HepG2 (cell line): ENCODE measurements around the gene SNAP25. TPM values are rescaled to one million over a fixed set of nuclear protein-coding genes. Genes with fewer than 3 reads are reported as not detected.
A peak's percentile ranks its signal among the peaks of the same experiment; 100 is the strongest.

Experiments used
- CAMTA2 ChIP-seq: sonication (generic); formaldehyde crosslinking; IDR thresholded peaks from 2 replicates; pipeline ENCODE4 v1.4.0; 2020; ENCODE audit warnings: mild to moderate bottlenecking, missing genetic modification reagents, borderline replicate concordance
- CHD2 ChIP-seq: IDR thresholded peaks from 2 replicates; pipeline ENCODE4 v1.6.1; 2011; ENCODE audit warnings: low read depth, low read length, improper control_type of control experiment
- FOXJ3 ChIP-seq: sonication (generic); formaldehyde crosslinking; IDR thresholded peaks from 2 replicates; pipeline ENCODE4 v1.4.0; 2020; ENCODE audit warnings: missing genetic modification reagents, mild to moderate bottlenecking, borderline replicate concordance
- HNF4A ChIP-seq: sonication (generic); formaldehyde crosslinking; IDR thresholded peaks from 2 replicates; pipeline ENCODE4 v1.4.0; 2020; ENCODE audit warnings: missing genetic modification reagents
- IRF2 ChIP-seq: IDR thresholded peaks from 2 replicates; pipeline ENCODE4 v1.6.1; 2018; ENCODE audit warnings: missing genetic modification reagents, missing compliant biosample characterization
- MYC ChIP-seq: sonication (generic); formaldehyde crosslinking; IDR thresholded peaks from 2 replicates; pipeline ENCODE4 v1.9.0; 2021; ENCODE audit warnings: missing genetic modification reagents, borderline replicate concordance
- NFE2 ChIP-seq: sonication (generic); formaldehyde crosslinking; IDR thresholded peaks from 2 replicates; pipeline ENCODE4 v1.4.0; 2020; ENCODE audit warnings: missing genetic modification reagents
- NFRKB ChIP-seq: fragments of 450-650 bp; IDR thresholded peaks from 2 replicates; pipeline ENCODE4 v1.6.1; 2017
- NKX3-1 ChIP-seq: sonication (generic); formaldehyde crosslinking; IDR thresholded peaks from 2 replicates; pipeline ENCODE4 v1.5.0; 2020; ENCODE audit warnings: missing genetic modification reagents
- PTBP1 ChIP-seq: fragments of 200-400 bp; formaldehyde crosslinking; IDR thresholded peaks from 2 replicates; pipeline ENCODE4 v1.6.1; 2018; ENCODE audit warnings: low read length, low read depth; ENCODE audit not compliant: poor library complexity, severe bottlenecking
- SIX1 ChIP-seq: sonication (generic); formaldehyde crosslinking; IDR thresholded peaks from 2 replicates; pipeline ENCODE4 v1.4.0; 2020; ENCODE audit warnings: missing genetic modification reagents, borderline replicate concordance
- TP53 ChIP-seq: sonication (generic); formaldehyde crosslinking; conservative IDR thresholded peaks from 2 replicates; pipeline ENCODE4 v1.4.0; 2020; ENCODE audit warnings: missing genetic modification reagents
- ZNF552 ChIP-seq: sonication (generic); formaldehyde crosslinking; IDR thresholded peaks from 2 replicates; pipeline ENCODE4 v1.9.0; 2022; ENCODE audit warnings: missing genetic modification reagents, mild to moderate bottlenecking, borderline replicate concordance
- polyA plus RNA-seq, 8 experiments: library from polyadenylated mRNA; depleted of rRNA in 3 of 8; stranded (reverse) in 7 of 8; unstranded in 1 of 8; fragments of >200 nt; fragmentation: Illumina TruSeq in 4 of 8; extraction: Trizol in 4 of 8; gene quantifications; 2 replicates each; pipeline versions ENCODE4 v1.2.1 to v1.2.3, GENCODE V29; 2011 to 2016; ENCODE audit warnings: low read depth in 4 of 8, missing spikeins in 1 of 8, mixed read lengths in 1 of 8; ENCODE audit not compliant: insufficient read depth in 1 of 8
- total RNA-seq, 5 experiments: library from RNA; depleted of rRNA; stranded (reverse); fragments of >200 nt; fragmentation: Illumina TruSeq; extraction: Trizol; gene quantifications; 2 replicates each; pipeline ENCODE4 v1.2.3, GENCODE V29; 2016; ENCODE audit warnings: low read depth in 1 of 5
- TF ChIP-seq, protein P1 (sequence below): sonication (generic); formaldehyde crosslinking; IDR thresholded peaks from 2 replicates; pipeline ENCODE4 v1.4.0; 2020; ENCODE audit warnings: missing genetic modification reagents, borderline replicate concordance
- TF ChIP-seq, protein P2 (sequence below): sonication (generic); formaldehyde crosslinking; IDR thresholded peaks from 2 replicates; pipeline ENCODE4 v1.4.0; 2020; ENCODE audit warnings: missing genetic modification reagents
- TF ChIP-seq, protein P3 (sequence below): sonication (generic); formaldehyde crosslinking; IDR thresholded peaks from 2 replicates; pipeline ENCODE4 v1.9.0; 2021; ENCODE audit warnings: mild to moderate bottlenecking, missing genetic modification reagents

The SNAP25 gene
- total and polyA plus RNA-seq, 2 of the 13 experiments (the other 11 are each of a cell fraction or from before 2014, with no cell fraction given): not detected

DNA sequence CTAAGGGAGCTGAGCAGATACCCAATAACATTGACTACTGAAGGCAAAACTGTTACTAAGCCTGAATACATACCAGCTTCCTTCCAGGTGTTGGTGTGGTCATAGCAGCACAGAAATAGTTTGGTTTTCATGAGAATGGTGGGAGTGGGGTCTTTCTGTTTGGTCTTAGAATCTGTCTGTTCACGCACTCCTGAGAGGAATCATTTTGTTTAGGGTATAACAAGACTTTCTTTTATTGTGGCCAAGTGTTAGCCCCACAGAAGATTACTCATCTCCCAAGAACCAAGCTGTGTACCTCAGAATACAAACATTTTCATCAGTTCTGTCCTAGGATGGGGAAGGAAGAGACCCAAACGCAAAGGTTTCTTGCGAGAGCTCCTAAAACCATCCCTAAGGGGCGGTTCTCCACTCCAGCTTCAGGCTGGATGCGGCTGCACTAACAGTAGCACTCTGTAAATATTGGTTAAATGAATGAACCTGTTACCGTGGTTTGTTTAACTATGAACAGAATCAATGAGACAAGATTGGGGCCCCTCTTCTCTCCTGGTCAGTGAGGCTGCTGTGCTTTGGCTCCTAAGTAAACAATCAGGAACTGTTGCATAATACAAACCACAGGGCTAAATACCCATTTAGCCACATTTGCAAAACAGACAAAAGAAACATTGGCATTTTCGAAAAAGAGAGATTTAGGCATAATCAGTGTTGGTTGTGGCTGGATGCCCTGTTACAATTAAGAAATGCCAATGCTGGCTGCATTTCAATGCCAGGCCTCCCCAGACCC, 44.9 kb downstream of the SNAP25 start (continued):
- TF ChIP-seq CHD2 (no peak), HNF4A (CRISPR knock-in tag) (peak; percentile 76), NFRKB (no peak), TP53 (CRISPR knock-in tag) (peak; percentile 86; the same call in 1 of the 2 replicates), NFE2 (CRISPR knock-in tag) (no peak), CAMTA2 (CRISPR knock-in tag) (no peak), SIX1 (CRISPR knock-in tag) (peak; percentile 88), ZNF552 (0 out of 2 replicates have a peak, but pooled peaks have one; percentile 24), PTBP1 (no peak), NKX3-1 (CRISPR knock-in tag) (peak; percentile 98), MYC (CRISPR knock-in tag) (no peak), IRF2 (peak; percentile 85), FOXJ3 (peak; percentile 99)
- TF ChIP-seq, protein P1, sequence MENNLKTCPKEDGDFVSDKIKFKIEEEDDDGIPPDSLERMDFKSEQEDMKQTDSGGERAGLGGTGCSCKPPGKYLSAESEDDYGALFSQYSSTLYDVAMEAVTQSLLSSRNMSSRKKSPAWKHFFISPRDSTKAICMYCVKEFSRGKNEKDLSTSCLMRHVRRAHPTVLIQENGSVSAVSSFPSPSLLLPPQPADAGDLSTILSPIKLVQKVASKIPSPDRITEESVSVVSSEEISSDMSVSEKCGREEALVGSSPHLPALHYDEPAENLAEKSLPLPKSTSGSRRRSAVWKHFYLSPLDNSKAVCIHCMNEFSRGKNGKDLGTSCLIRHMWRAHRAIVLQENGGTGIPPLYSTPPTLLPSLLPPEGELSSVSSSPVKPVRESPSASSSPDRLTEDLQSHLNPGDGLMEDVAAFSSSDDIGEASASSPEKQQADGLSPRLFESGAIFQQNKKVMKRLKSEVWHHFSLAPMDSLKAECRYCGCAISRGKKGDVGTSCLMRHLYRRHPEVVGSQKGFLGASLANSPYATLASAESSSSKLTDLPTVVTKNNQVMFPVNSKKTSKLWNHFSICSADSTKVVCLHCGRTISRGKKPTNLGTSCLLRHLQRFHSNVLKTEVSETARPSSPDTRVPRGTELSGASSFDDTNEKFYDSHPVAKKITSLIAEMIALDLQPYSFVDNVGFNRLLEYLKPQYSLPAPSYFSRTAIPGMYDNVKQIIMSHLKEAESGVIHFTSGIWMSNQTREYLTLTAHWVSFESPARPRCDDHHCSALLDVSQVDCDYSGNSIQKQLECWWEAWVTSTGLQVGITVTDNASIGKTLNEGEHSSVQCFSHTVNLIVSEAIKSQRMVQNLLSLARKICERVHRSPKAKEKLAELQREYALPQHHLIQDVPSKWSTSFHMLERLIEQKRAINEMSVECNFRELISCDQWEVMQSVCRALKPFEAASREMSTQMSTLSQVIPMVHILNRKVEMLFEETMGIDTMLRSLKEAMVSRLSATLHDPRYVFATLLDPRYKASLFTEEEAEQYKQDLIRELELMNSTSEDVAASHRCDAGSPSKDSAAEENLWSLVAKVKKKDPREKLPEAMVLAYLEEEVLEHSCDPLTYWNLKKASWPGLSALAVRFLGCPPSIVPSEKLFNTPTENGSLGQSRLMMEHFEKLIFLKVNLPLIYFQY: peak; percentile 75; the same call in 1 of the 2 replicates
- TF ChIP-seq, protein P2, sequence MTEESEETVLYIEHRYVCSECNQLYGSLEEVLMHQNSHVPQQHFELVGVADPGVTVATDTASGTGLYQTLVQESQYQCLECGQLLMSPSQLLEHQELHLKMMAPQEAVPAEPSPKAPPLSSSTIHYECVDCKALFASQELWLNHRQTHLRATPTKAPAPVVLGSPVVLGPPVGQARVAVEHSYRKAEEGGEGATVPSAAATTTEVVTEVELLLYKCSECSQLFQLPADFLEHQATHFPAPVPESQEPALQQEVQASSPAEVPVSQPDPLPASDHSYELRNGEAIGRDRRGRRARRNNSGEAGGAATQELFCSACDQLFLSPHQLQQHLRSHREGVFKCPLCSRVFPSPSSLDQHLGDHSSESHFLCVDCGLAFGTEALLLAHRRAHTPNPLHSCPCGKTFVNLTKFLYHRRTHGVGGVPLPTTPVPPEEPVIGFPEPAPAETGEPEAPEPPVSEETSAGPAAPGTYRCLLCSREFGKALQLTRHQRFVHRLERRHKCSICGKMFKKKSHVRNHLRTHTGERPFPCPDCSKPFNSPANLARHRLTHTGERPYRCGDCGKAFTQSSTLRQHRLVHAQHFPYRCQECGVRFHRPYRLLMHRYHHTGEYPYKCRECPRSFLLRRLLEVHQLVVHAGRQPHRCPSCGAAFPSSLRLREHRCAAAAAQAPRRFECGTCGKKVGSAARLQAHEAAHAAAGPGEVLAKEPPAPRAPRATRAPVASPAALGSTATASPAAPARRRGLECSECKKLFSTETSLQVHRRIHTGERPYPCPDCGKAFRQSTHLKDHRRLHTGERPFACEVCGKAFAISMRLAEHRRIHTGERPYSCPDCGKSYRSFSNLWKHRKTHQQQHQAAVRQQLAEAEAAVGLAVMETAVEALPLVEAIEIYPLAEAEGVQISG (CRISPR knock-in tag): peak; percentile 81
- TF ChIP-seq, protein P3, sequence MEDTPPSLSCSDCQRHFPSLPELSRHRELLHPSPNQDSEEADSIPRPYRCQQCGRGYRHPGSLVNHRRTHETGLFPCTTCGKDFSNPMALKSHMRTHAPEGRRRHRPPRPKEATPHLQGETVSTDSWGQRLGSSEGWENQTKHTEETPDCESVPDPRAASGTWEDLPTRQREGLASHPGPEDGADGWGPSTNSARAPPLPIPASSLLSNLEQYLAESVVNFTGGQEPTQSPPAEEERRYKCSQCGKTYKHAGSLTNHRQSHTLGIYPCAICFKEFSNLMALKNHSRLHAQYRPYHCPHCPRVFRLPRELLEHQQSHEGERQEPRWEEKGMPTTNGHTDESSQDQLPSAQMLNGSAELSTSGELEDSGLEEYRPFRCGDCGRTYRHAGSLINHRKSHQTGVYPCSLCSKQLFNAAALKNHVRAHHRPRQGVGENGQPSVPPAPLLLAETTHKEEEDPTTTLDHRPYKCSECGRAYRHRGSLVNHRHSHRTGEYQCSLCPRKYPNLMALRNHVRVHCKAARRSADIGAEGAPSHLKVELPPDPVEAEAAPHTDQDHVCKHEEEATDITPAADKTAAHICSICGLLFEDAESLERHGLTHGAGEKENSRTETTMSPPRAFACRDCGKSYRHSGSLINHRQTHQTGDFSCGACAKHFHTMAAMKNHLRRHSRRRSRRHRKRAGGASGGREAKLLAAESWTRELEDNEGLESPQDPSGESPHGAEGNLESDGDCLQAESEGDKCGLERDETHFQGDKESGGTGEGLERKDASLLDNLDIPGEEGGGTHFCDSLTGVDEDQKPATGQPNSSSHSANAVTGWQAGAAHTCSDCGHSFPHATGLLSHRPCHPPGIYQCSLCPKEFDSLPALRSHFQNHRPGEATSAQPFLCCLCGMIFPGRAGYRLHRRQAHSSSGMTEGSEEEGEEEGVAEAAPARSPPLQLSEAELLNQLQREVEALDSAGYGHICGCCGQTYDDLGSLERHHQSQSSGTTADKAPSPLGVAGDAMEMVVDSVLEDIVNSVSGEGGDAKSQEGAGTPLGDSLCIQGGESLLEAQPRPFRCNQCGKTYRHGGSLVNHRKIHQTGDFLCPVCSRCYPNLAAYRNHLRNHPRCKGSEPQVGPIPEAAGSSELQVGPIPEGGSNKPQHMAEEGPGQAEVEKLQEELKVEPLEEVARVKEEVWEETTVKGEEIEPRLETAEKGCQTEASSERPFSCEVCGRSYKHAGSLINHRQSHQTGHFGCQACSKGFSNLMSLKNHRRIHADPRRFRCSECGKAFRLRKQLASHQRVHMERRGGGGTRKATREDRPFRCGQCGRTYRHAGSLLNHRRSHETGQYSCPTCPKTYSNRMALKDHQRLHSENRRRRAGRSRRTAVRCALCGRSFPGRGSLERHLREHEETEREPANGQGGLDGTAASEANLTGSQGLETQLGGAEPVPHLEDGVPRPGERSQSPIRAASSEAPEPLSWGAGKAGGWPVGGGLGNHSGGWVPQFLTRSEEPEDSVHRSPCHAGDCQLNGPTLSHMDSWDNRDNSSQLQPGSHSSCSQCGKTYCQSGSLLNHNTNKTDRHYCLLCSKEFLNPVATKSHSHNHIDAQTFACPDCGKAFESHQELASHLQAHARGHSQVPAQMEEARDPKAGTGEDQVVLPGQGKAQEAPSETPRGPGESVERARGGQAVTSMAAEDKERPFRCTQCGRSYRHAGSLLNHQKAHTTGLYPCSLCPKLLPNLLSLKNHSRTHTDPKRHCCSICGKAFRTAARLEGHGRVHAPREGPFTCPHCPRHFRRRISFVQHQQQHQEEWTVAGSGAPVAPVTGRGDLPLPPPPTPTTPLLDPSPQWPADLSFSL: no peak
